Measurements from ENCODE around the gene MED15. TPM values are rescaled to one million over a fixed set of nuclear protein-coding genes. Genes with fewer than 3 reads are reported as not detected.

MED15 gene
- total RNA-seq, 1 donor from 2014 or later = 104 TPM

DNA sequence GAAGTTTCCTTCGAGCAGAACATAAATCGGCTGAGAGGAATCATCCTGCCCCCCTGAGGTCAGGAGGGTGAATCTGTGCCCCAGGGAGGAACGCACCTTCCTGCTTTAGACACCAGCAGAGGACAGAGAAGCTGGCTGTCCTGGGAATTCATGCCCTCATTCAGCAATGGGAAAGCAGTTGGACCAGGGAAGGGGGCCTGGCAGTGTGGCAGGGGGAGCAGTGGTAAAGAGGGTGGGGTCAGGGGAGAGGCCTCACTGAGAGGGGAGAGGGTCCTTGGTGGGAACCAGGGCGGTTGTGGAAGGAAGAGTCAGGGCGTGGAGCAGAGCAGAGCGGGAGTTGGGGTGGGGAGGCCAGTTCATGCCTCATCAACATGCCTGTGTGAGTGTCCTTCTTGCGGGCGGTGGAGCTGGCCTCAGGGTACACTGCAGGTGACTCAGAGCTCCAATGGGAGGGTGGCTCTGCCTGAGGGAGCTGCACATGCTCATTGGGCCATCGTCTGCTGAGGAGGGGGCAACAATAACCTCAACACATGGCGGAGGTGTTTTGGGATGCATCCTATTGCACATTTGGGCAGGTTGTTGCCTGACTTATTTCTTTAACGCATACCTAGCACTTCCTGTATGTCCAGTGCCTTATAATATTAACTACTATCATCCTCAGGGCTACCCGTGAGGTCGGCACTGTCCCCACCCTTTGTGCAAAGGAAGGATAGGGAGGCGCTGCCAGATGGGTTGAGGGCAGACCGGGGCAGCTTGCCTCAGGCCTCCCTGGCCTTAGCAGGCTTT is 23.2 kb downstream of the MED15 start:
- Mint-ChIP-seq H3K9me3 (ENCODE audit: unreplicated experiment) (no peaks in the 10 kb centered on the region), H3K4me1 (ENCODE audit: unreplicated experiment) (peaks cover 62% of the 10 kb centered on the region), H3K27ac (ENCODE audit: unreplicated experiment) (peak overlapping the region; percentile 97), H3K27me3 (ENCODE audit: unreplicated experiment) (no peaks in the 10 kb centered on the region), H3K36me3 (ENCODE audit: unreplicated experiment) (peaks cover 8% of the 10 kb centered on the region), H3K4me3 (ENCODE audit: unreplicated experiment) (peak overlapping the region; percentile 32)
- TF ChIP-seq, protein P1, sequence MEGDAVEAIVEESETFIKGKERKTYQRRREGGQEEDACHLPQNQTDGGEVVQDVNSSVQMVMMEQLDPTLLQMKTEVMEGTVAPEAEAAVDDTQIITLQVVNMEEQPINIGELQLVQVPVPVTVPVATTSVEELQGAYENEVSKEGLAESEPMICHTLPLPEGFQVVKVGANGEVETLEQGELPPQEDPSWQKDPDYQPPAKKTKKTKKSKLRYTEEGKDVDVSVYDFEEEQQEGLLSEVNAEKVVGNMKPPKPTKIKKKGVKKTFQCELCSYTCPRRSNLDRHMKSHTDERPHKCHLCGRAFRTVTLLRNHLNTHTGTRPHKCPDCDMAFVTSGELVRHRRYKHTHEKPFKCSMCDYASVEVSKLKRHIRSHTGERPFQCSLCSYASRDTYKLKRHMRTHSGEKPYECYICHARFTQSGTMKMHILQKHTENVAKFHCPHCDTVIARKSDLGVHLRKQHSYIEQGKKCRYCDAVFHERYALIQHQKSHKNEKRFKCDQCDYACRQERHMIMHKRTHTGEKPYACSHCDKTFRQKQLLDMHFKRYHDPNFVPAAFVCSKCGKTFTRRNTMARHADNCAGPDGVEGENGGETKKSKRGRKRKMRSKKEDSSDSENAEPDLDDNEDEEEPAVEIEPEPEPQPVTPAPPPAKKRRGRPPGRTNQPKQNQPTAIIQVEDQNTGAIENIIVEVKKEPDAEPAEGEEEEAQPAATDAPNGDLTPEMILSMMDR (IDR thresholded peaks at IDR 0.05) = no peak
- no peak for DNase-seq (ENCODE audit: extremely low spot score, unreplicated experiment)

DNA sequence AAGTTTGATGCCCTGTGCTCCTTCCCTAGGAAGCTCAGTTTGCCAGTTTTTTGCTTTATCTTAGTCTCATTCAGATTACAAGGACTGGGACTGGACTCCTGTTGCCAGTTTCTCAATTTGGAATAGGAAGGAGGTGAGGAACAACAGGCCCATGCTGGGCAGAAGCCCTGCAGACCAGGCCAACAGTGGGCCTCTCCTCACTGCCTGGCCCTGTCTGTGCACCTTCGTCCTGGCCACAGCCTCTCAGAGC is 23.7 kb downstream of the MED15 start:
- Mint-ChIP-seq H3K27ac (ENCODE audit: unreplicated experiment) (peak overlapping the region; percentile 97), H3K9me3 (ENCODE audit: unreplicated experiment) (no peaks in the 10 kb centered on the region), H3K27me3 (ENCODE audit: unreplicated experiment) (no peaks in the 10 kb centered on the region), H3K4me3 (ENCODE audit: unreplicated experiment) (no peak overlapping the region), H3K4me1 (ENCODE audit: unreplicated experiment) (peaks cover 62% of the 10 kb centered on the region), H3K36me3 (ENCODE audit: unreplicated experiment) (peaks cover 8% of the 10 kb centered on the region)
- TF ChIP-seq, protein P1 (IDR thresholded peaks at IDR 0.05) = no peak
- DNase-seq (ENCODE audit: extremely low spot score, unreplicated experiment) = no peak

DNA sequence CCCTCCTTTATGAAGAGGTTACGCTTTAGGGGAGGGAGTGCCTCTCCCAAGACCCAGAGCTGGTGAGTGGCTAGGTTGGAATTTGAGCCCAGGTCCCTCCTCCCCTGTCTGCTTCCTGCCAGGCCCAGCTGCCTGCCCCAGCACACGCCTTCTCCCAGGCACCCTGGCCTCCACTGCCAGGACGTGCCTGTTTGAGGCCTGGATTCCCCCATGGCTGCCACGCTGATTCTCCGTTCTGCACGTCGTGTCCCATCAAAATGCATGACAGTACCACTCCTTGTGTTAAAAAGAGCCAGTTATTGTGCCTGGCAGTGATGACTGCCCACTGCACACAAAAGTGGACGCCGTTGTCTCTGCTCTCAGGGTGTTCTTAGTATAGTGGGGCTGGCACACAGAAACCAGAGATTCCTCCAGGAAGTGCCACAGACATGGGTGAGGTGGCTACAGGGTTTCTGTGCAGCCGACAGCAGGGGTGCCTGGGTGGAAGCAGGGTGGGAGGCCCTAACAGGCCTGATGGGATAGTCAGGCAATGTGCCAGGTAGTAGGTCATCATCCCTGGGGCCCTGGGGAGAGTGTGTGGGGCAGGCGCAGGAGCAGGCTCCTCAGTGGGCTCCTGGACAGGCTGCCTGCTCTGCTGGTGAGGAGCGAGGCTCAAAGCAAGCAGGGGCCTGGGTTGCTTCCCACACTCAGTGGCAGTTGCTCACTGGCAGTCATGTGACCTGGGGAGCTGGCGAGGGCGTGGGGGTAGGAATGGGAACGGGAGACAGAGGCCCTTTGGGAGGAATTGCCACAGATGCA is 24.2 kb downstream of the MED15 start:
- DNase-seq (ENCODE audit: extremely low spot score, unreplicated experiment) = no peak

DNA sequence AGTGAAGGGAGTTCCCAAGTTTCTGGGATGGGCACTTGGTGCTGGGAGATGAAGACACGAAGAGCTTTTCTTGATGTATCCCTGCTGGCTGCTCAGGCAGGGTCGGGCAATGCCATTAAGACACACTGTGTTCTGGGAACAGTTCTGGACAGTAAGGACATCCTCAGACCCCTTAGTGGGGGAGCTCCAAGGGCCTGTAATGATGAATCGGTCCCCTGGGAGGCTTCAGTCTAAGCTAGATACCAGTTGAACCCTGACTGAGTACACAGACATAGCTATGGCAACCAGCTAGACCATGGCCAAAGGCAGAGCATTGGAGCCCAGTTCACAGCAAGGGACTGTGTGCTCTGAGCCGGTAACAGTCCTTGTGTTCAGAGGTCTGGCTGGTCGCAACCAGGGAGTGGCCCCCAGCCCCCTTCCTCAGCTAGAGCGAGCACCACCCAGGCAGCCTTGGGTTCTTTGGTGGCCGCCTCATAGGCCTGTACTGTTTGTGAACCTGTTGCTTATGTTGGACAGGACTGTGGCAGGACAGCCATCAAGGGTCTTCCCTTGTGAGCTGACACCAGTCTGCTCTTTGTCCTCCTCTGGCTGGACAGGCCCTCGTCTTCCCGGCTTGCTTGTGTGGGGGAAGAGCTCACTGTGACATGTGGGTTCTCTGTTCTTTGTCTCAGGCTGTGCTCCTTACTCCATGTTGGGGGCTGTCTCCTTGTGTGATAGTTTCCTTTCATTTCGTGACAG is 25.0 kb downstream of the MED15 start:
- Mint-ChIP-seq H3K27me3 (ENCODE audit: unreplicated experiment) (no peaks in the 10 kb centered on the region), H3K9me3 (ENCODE audit: unreplicated experiment) (no peaks in the 10 kb centered on the region), H3K27ac (ENCODE audit: unreplicated experiment) (peak overlapping the region; percentile 97), H3K4me3 (ENCODE audit: unreplicated experiment) (peak overlapping the region; percentile 26), H3K36me3 (ENCODE audit: unreplicated experiment) (peaks cover 4% of the 10 kb centered on the region), H3K4me1 (ENCODE audit: unreplicated experiment) (peaks cover 56% of the 10 kb centered on the region)
- TF ChIP-seq, protein P1 (IDR thresholded peaks at IDR 0.05) = no peak
- no peak for DNase-seq (ENCODE audit: extremely low spot score, unreplicated experiment)

More for the DNA sequence above, 24.2 kb downstream of the MED15 start:
- peak overlapping the region; percentile 97 for H3K27ac Mint-ChIP-seq (ENCODE audit: unreplicated experiment)
- H3K9me3 Mint-ChIP-seq (ENCODE audit: unreplicated experiment) = no peaks in the 10 kb centered on the region
- H3K36me3 Mint-ChIP-seq (ENCODE audit: unreplicated experiment) = peaks cover 4% of the 10 kb centered on the region
- H3K4me1 Mint-ChIP-seq (ENCODE audit: unreplicated experiment) = peaks cover 60% of the 10 kb centered on the region
- H3K4me3 Mint-ChIP-seq (ENCODE audit: unreplicated experiment) = peak overlapping the region; percentile 26
- H3K27me3 Mint-ChIP-seq (ENCODE audit: unreplicated experiment) = no peaks in the 10 kb centered on the region
- TF ChIP-seq, protein P1 (IDR thresholded peaks at IDR 0.05) = no peak

Measured in osteocyte (in vitro differentiated cells).